MV-4-11 (cell line): ENCODE data around the gene TBXA2R.
"Not testable (repeated sequence)": the region's sequence is repeated elsewhere in the genome, so short reads cannot be mapped to it uniquely, and the experiment has no call there.

Source experiments
- DNase-seq: peaks from one replicate; lab custom pipeline; 2025; lab: John Stamatoyannopoulos, UW

The TBXA2R gene

DNA sequence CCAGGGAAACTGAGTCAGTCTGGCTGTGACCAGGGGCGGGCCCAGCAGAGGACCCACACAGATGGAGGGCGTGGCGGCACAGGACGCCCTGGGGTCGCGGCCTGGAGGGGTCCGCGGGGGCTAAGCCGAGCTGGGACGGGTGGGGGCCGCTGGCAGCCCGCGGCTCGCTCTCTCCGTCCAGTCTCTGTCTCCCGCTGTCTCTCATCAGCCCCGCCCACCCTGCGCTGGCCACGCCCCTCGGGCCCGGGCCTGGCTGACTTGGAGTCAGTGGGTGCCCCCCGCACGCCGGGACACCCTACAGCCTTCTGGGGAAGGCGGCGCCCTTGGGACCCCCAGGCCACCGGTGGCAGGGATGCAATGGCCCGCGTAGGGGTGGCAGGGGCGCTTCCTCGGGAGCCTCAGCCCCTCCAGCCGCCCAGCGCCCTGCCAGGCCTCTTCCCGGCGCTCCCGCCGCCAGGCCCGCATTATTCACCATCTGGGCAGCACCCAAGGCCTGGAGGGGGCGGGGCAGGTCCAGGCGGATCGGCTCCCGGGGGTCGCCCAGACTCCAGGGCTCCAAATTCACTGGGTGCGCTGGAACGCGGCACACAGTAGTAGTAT lies at the start of gene TBXA2R:
TSS of gene TBXA2R (minus strand) at position 186 of the 600 bp plus-strand sequence. CDS start 6,241 bp downstream, outside the sequence.
- no peak for DNase-seq

GRCh38 chr19:3656073-3656746 lies 49.5 kb upstream of the TBXA2R start:
- peak; percentile 23 for DNase-seq

DNA sequence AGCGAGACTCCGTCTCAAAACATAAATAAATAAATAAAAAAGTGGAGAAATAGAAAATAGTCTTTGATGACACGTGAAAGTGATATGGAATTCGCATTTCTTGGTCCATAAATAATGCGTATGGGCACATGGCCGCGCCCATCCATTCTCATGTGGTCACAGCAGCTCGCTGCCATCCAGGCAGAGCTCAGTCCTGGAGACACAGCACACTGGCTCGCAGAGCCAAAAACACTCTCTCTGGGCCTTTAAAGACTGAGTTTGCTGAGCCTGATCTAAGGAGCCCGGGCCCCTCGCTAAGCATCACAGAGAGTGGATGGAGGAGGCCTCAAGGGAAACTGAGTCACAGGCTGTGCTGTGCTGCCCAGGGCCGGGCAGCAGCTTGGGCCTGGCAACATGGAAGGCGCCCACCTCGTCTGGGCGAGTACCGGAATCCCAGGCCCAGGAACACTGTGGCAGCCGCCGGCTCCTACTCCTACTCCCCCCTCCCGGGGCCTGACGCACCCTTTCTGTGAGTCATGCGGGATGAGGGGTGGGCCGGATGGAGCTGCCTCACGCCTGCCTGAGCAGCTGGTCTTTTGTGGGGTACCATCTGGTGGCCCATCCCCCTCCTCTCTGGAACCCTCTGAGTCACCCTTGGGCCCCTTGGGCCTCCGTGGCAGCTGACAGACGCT lies 48.9 kb upstream of the TBXA2R start:
- DNase-seq: peak; percentile 79

GRCh38 chr19:3653865-3654513 lies 47.3 kb upstream of the TBXA2R start:
- no peak for DNase-seq

DNA sequence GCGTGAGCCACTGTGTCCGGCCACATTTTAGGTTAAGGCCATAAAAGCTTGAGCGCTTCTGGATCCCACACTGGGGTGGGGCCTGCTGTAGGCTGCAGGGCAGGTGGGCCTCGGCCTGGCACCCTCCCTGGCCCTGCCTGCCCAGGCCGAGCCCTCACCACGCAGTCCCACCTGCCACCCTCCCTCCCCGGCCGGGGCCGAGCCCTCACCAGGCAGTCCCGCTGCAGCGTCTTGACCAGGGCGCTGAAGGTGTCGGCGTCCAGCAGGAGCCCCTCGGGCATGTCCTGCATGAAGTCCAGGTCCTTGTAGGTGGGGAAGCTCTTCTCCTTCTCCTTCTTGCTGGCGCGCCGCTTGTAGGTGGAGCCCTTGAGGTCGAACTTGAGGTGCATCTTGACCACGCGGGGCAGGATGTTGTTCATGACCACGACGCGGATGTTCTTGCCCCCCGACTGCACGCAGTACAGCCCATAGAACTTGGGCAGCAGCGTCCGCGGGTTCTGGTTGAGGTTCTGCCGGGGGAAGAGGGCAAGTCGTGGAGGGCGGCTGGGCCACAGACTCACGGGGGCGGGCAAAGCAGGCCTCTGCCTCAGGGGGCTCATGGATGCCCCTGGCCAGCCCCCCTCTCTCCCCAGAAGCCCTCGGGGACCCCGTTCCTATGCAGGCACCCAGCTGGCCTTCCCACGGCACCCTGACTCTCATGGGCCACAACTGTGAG lies 46.6 kb upstream of the TBXA2R start:
- DNase-seq: no peak

- no peak for DNase-seq
Measured at GRCh38 chr19:3652422-3652821, 45.7 kb upstream of the TBXA2R start.

- DNase-seq: no peak
Measured at GRCh38 chr19:3651684-3652083, 45.0 kb upstream of the TBXA2R start.

DNA sequence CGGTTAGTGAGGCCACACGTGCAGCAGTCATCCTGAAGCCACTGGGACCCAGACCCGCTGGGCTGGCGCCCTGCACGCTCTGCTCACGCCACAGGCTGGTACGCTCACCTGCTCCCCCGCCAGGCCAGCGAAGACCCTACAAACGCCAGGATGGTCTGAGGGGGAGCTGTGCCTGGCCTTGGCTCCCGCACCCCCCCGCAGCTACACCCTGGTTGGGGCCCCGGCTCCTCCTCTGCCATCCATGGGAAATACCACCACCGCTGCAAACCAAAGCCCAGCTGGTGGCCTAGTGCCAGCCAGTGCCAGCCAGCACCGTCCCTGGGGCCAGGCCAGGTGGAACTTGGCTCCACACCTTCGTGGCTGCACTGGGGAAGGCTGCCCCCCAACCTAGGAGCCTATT lies 43.2 kb upstream of the TBXA2R start:
- DNase-seq: no peak

DNA sequence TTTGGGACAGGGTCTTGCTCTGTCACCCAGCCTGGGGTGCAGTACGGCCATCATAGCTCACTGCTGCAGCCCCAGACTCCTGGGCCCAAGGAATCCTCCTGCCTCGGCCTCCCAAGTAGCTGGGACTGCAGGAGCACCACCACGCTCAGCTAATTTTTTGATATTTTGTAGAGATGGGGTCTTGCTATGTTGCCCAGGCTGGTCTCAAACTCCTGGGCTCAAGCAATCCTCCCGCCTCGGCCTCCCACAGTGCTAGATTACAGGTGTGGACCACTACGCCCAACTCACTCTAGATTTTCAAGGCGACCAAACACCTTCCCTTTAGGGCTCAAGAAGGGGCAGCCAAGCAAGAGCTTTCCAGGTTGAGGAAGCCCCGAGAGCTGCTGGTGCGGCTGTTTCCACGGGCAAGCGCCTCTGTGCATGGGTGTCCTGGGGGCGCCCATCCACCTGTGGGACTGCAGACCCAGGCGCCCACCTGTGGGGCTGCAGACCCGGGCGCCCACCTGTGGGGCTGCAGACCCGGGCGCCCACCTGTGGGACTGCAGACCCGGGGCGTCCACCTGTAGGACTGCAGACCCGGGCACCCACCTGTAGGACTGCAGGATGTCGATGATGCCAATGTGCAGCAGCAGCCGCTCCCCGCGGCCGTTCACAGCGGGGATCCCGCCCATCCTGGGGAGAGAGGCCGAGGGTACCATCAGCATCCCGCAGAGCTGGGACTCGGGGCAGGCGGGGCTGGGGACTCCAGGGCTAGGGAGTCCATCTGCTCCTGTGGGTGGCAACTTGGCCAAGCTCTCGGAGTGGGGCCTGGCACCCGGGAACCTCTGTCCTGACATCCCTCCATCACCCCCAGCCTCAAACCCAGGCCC lies 41.6 kb upstream of the TBXA2R start:
- no peak for DNase-seq

DNA sequence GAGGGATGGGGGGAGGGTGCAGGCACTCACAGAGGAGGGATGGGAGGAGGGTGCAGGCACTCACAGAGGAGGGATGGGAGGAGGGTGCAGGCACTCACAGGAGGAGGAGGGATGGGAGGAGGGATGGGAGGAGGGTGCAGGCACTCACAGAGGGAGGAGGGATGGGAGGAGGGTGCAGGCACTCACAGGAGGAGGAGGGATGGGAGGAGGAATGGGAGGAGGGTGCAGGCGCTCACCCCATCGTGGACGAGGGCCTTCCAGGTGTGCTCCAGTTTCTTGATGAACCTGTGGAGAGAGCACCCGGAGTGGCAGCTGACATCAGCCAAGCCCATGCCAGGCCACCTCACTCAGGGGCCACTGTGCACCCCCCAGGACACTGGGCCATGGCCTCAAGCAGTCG lies 40.4 kb upstream of the TBXA2R start:
- not testable (repeated sequence) for DNase-seq

DNA sequence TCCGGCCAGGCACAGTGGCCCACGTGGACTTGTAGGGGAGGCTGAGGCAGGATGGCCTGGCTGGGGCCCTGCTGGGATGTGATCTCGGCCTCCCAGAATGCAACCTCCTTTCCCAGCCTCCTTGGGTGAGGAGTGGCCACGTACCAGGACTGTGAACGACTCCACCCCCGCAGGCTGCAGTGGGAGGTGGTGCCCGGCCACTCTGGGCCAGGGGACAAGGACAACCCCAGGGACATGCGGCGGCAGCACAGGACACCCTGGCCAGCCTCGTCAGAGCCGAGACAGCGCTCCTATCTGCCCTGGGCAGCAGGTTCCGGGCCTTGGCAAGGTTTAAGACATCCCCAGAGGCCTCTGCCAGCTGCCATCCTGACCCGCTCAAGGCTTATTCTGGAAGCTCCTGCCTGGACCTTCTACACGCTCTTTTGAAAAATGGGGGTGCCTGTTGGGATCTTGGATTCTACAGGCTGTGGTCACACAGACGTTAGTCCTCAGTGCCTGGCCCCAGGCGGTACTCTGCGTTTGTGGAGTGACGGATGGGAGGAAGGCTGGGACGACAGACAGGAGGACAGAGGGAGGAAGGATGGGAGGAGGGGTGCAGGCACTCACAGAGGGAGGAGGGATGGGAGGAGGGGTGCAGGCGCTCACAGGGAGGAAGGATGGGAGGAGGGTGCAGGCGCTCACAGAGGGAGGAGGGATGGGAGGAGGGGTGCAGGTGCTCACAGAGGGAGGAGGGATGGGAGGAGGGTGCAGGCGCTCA lies 39.8 kb upstream of the TBXA2R start:
- no peak for DNase-seq

GRCh38 chr19:3645726-3646125 lies 39.1 kb upstream of the TBXA2R start:
- DNase-seq: no peak

DNA sequence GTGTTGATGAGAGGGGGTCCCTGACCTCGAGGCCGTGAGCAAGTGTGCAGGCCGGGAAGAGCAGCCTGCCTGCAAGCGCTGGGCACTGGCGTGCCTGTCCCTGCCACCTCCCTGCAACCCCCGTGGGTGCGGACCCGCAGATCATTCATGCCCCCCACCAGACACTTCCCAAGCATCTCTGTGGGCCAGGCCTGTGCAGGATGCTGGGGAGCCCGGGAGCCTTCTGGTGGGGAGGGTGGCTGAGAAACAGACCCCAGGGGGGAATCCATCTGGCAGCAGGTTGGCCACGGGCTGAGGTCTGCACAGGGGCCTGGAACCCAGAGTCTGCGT lies 38.4 kb upstream of the TBXA2R start:
- DNase-seq: no peak

DNA sequence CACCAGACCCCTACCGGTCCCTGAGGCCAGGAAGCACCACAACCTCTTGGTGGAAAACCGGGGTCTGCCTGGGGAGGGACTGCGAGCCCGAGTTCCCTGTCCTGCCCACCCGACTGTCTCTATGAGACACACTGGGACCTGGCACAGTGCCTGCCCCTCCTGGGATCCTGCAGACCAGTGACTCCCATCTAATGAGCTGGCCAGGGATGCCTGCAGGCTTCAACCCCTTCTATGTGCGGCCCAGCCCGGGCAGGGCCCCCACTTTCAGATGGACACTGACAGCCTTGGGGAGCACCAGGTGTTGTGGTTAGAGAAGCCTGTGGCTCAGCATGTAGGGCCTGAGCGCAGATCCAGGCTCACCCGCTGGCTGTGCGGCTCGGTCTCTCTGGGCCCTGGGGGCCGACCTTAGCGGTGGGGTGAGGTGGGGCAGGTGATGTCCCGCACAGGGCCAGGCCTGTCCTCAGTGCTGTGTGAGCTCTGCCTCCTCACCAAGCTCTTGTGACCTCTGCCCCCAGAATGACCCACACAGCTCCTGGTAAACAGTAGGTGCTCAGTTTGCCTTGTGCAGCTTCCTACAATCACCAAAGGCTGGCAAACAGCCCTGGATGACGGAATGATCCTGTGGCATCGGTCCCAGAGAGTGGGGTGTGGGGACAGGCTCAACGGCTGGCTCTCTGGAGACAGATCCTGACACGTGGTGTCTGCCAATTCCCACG lies 37.8 kb upstream of the TBXA2R start:
- DNase-seq: no peak

DNA sequence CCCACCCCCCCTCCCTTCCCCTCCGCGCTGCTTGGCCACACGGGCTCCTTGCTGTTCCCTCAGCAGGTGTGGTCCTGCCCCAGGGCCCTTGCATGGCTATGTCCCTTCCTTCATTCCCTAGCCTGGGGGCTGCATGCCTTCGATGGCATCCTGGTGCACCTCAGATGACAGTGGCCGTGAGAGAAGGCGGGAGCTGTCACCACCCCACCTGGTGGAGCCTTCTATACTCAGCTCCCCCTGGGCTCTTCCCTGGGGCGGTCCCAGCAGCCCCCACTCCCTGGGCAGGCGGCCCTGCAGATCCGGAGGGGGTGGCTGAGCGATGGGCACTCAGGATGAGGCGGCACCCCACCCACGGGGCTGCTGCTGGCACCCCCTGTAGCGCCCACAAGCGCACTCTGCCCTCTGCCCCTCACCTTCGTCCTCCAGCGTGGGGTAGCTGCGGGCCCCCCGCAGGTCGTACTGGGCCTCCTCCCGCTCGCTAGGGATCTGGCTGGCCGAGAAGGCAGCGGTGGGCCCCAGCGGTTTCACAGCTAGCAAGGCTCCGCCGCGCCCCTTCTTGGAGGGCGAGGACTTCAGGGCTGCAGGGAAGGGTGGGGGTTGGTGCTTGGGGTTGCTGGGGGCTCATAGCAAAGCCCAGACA lies 37.1 kb upstream of the TBXA2R start:
- DNase-seq: no peak

DNA sequence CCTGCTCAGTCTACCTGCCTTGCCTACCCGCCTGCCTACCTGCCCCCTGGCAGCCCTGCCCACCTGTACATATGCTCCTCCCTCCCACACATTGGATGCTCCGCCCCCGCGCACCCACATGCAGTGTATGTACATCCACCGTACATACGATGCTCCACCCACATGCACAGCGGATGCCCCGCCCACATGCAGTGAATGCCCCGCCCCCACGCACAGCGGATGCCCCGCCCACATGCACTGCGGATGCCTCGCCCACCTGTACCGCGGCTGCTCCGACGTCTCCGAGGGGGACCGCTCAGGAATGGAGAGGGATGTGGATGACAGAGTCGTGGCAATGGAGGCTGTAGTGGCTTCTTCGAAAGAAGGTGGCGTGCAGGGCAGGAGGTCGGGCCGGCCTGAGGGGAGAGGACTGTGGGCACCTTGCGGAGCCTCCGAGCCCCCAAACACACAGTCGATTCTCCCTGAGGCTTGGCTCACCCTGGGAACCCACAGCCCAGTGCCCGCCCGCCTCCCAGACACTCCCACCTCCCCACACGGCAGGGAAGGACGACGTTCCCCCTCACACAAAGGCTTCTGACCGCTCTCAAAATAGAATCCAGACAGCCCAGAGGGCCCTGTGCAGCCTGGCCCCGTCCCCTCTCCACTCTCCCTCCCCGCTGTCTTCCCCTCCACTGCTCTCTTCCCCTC lies 36.5 kb upstream of the TBXA2R start:
- no peak for DNase-seq

GRCh38 chr19:3642296-3642695 lies 35.6 kb upstream of the TBXA2R start:
- DNase-seq: no peak

- no peak for DNase-seq
Measured at GRCh38 chr19:3641515-3642269, 35.0 kb upstream of the TBXA2R start.
